ENCODE measurements around the gene HMCN2.

- TF ChIP-seq MAX (IDR thresholded peaks at IDR 0.05), result no peak
- TF ChIP-seq ZC3H11A (IDR thresholded peaks at IDR 0.05), result no peak
- no peak for TF ChIP-seq EHMT2 (IDR thresholded peaks at IDR 0.05; ENCODE audit: low read depth)
- TF ChIP-seq KDM1A (IDR thresholded peaks at IDR 0.05; ENCODE audit: low read depth), result no peak
- TF ChIP-seq CTCF (IDR thresholded peaks at IDR 0.05), result no peak
- TF ChIP-seq MAZ (IDR thresholded peaks at IDR 0.05; ENCODE audit: borderline replicate concordance, low read depth, low read length), result no peak
- no peak for TF ChIP-seq CHD2 (IDR thresholded peaks at IDR 0.05; ENCODE audit: low read length, partially characterized antibody)
- TF ChIP-seq JUNB (IDR thresholded peaks at IDR 0.05), result no peak
- no peak for TF ChIP-seq POLR2A (IDR thresholded peaks at IDR 0.05; ENCODE audit: low read length)
- no peak for TF ChIP-seq BCL3 (IDR thresholded peaks at IDR 0.05)
- TF ChIP-seq USF2 (IDR thresholded peaks at IDR 0.05), result no peak
- no peak for TF ChIP-seq EP300 (IDR thresholded peaks at IDR 0.05)
Observed at GRCh38 chr9:130331061-130331460, 65.5 kb downstream of the HMCN2 start.
